IMR-90 (cell line): ENCODE measurements around the gene DBH. TPM values are rescaled to one million over a fixed set of nuclear protein-coding genes. Genes with fewer than 3 reads are reported as not detected.
A peak's percentile ranks its signal among the peaks of the same experiment; 100 is the strongest.

Experiments
- ATAC-seq: fragments of 200-7000 bp; cut with Tn5 transposase; 2 replicates; pipeline ENCODE4 v1.9.1; 2020; ENCODE audit warnings: low read depth, mild to moderate bottlenecking, moderate library complexity
- BruUV-seq: library from RNA; stranded (reverse); fragments of 400-500 nt; replicated peaks from 2 replicates; lab custom pipeline; 2021; lab: Mats Ljungman, UMichigan
- CTCF ChIA-PET: fragments of 300-600 bp; formaldehyde crosslinking; extraction: SDS; loops from one replicate; lab custom pipeline; 2021; ENCODE audit warnings: antibody characterized with exemption; lab: Yijun Ruan, JAX
- POLR2A ChIA-PET: fragments of 300-600 bp; sonication (Branson Sonifier 250); formaldehyde crosslinking; loops from one replicate; lab custom pipeline; 2022; ENCODE audit warnings: antibody characterized with exemption; ENCODE audit not compliant: unreplicated experiment; lab: Charles Lee
- DNase-seq: peaks from one replicate; pipeline ENCODE4 v3.0.0; 2013
- H2AFZ ChIP-seq: replicated peaks from 2 replicates; pipeline ENCODE3; 2013; ENCODE audit warnings: low read length, mild to moderate bottlenecking; ENCODE audit not compliant: poor library complexity
- H2AK5ac ChIP-seq: 2 replicates; pipeline ENCODE4 v1.6.1; 2013; ENCODE audit warnings: low read depth, low read length, inconsistent platforms
- H2AK9ac ChIP-seq: replicated peaks from 2 replicates; pipeline ENCODE3; 2013; ENCODE audit warnings: mild to moderate bottlenecking, low read depth, low read length, moderate library complexity; ENCODE audit not compliant: poor library complexity
- H2BK120ac ChIP-seq: 2 replicates; pipeline ENCODE4 v1.6.1; 2013; ENCODE audit warnings: low read depth, low read length, inconsistent platforms
- H2BK15ac ChIP-seq: 3 replicates; pipeline ENCODE4 v1.6.1; 2013; ENCODE audit warnings: low read depth, low read length, inconsistent platforms
- H2BK20ac ChIP-seq: 2 replicates; pipeline ENCODE4 v1.6.1; 2013; ENCODE audit warnings: low read depth, mild to moderate bottlenecking, inconsistent platforms, low read length, moderate library complexity
- H2BK5ac ChIP-seq: 2 replicates; pipeline ENCODE4 v1.6.1; 2013; ENCODE audit warnings: mild to moderate bottlenecking, low read depth, low read length, inconsistent platforms; ENCODE audit not compliant: poor library complexity, severe bottlenecking
- H3K14ac ChIP-seq: replicated peaks from 2 replicates; pipeline ENCODE4 v1.6.1; 2013; ENCODE audit warnings: low read depth, low read length, inconsistent platforms
- H3K18ac ChIP-seq: 2 replicates; pipeline ENCODE4 v1.6.1; 2013; ENCODE audit warnings: low read depth, low read length, control low read depth
- H3K23ac ChIP-seq: 2 replicates; pipeline ENCODE4 v1.6.1; 2013; ENCODE audit warnings: low read depth, low read length, inconsistent platforms
- H3K27ac ChIP-seq: 2 replicates; pipeline ENCODE4 v1.5.1; 2013; ENCODE audit warnings: mild to moderate bottlenecking, control low read depth, low read length; ENCODE audit not compliant: insufficient read depth
- H3K27me3 ChIP-seq: 2 replicates; pipeline ENCODE4 v1.6.1; 2013; ENCODE audit warnings: low read length; ENCODE audit not compliant: control insufficient read depth, insufficient read depth
- H3K36me3 ChIP-seq: 2 replicates; pipeline ENCODE4 v1.6.1; 2013; ENCODE audit warnings: low read length, mixed read lengths; ENCODE audit not compliant: control insufficient read depth, insufficient read depth
- H3K4ac ChIP-seq: 2 replicates; pipeline ENCODE4 v1.6.1; 2013; ENCODE audit warnings: low read depth, low read length, inconsistent platforms
- H3K4me1 ChIP-seq: 2 replicates; pipeline ENCODE4 v1.6.1; 2013; ENCODE audit warnings: low read length, mixed read lengths; ENCODE audit not compliant: control insufficient read depth, insufficient read depth
- H3K4me2 ChIP-seq: 2 replicates; pipeline ENCODE4 v1.6.1; 2013; ENCODE audit warnings: low read depth, mild to moderate bottlenecking, control low read depth, low read length, moderate library complexity
- H3K4me3 ChIP-seq: 2 replicates; pipeline ENCODE4 v1.5.1; 2013; ENCODE audit warnings: low read depth, mild to moderate bottlenecking, control low read depth, low read length, moderate library complexity; ENCODE audit not compliant: insufficient read depth
- H3K56ac ChIP-seq: 2 replicates; pipeline ENCODE4 v1.6.1; 2013; ENCODE audit warnings: low read length, inconsistent platforms; ENCODE audit not compliant: insufficient read depth; ENCODE audit errors: extremely low read depth
- H3K79me1 ChIP-seq, 2 experiments: 2 replicates each; pipeline ENCODE4 v1.6.1; 2013; ENCODE audit warnings: low read length in 2 of 2, inconsistent platforms in 1 of 2, low read depth in 1 of 2
- H3K9ac ChIP-seq: 2 replicates; pipeline ENCODE4 v1.6.1; 2013; ENCODE audit warnings: low read depth, low read length, control low read depth
- H3K9me1 ChIP-seq: 2 replicates; pipeline ENCODE4 v1.6.1; 2013; ENCODE audit warnings: low read length, inconsistent platforms; ENCODE audit not compliant: insufficient read depth
- H3K9me3 ChIP-seq: 2 replicates; pipeline ENCODE4 v1.6.1; 2013; ENCODE audit warnings: low read length; ENCODE audit not compliant: control insufficient read depth, insufficient read depth
- H4K20me1 ChIP-seq: 2 replicates; pipeline ENCODE4 v1.6.1; 2013; ENCODE audit warnings: low read length, inconsistent platforms; ENCODE audit not compliant: insufficient read depth
- H4K5ac ChIP-seq: 2 replicates; pipeline ENCODE4 v1.6.1; 2013; ENCODE audit warnings: mild to moderate bottlenecking, low read depth, low read length, control low read depth
- H4K8ac ChIP-seq, 2 experiments: 2 replicates each; pipeline ENCODE4 v1.6.1; 2013; ENCODE audit warnings: low read depth in 2 of 2, low read length in 2 of 2, control low read depth in 1 of 2, inconsistent platforms in 1 of 2
- H4K91ac ChIP-seq: 2 replicates; pipeline ENCODE4 v1.6.1; 2013; ENCODE audit warnings: low read depth, low read length, inconsistent platforms; ENCODE audit not compliant: insufficient read depth
- BHLHE40 ChIP-seq: fragments of 150-350 bp; IDR thresholded peaks from 2 replicates; pipeline ENCODE4 v1.6.1; 2016; ENCODE audit warnings: mild to moderate bottlenecking, low read depth, low read length
- CEBPB ChIP-seq: IDR thresholded peaks from 2 replicates; pipeline ENCODE4 v1.6.1; 2012; ENCODE audit warnings: low read depth, low read length, improper control_type of control experiment
- CHD1 ChIP-seq: IDR thresholded peaks from 2 replicates; pipeline ENCODE4 v1.6.1; 2012; ENCODE audit warnings: low read depth, low read length, improper control_type of control experiment
- ELK1 ChIP-seq: fragments of 150-350 bp; IDR thresholded peaks from 2 replicates; pipeline ENCODE4 v1.6.1; 2016; ENCODE audit warnings: low read depth, mild to moderate bottlenecking, low read length, moderate library complexity, borderline replicate concordance
- MXI1 ChIP-seq: IDR thresholded peaks from 2 replicates; pipeline ENCODE4 v1.6.1; 2012; ENCODE audit warnings: low read depth, mild to moderate bottlenecking, low read length, moderate library complexity, borderline replicate concordance
- RCOR1 ChIP-seq: IDR thresholded peaks from 2 replicates; pipeline ENCODE4 v1.6.1; 2012; ENCODE audit warnings: mild to moderate bottlenecking, low read length, improper control_type of control experiment; ENCODE audit not compliant: insufficient replicate concordance
- RFX5 ChIP-seq: IDR thresholded peaks from 2 replicates; pipeline ENCODE4 v1.8.0; 2012; ENCODE audit warnings: low read depth, mild to moderate bottlenecking, low read length, moderate library complexity
- SMC3 ChIP-seq: fragments of 150-350 bp; IDR thresholded peaks from 2 replicates; pipeline ENCODE4 v1.6.1; 2016; ENCODE audit warnings: low read depth, mild to moderate bottlenecking, antibody characterized with exemption, low read length, moderate library complexity
- WGBS, 2 experiments: methylation state at CpG; one replicate each; pipeline versions ENCODE4 v1.1.5 to v1.1.7; 2013; ENCODE audit warnings: missing lambda C conversion rate in 2 of 2; ENCODE audit not compliant: insufficient read length in 1 of 2; ENCODE audit errors: extremely low coverage in 2 of 2; 5-methylcytosine and 5-hydroxymethylcytosine counted together
- dilution Hi-C: fragments of 300-500 bp; cut with HindIII; formaldehyde crosslinking; loops from one replicate; pipeline ENCODE4 v1.14.3; 2018; ENCODE audit warnings: low sequenced_read_pairs; ENCODE audit not compliant: unreplicated experiment
- in situ Hi-C: fragments of 300-500 bp; cut with MboI; formaldehyde crosslinking; loops from 3 replicates; pipeline ENCODE4 v1.14.3; 2019; ENCODE audit warnings: low sequenced_read_pairs, inconsistent platforms, mixed read lengths
- intact Hi-C: fragments of 100-400 bp; cut with micrococcal nuclease; formaldehyde crosslinking; loops from 2 replicates; pipeline ENCODE4 v1.10.0; 2022
- polyA plus RNA-seq, 3 experiments: library from polyadenylated mRNA; depleted of rRNA; stranded (reverse); fragments of >200 nt; gene quantifications; 2 replicates each; pipeline ENCODE4 v1.2.3, GENCODE V29; 2012; ENCODE audit warnings: low replicate concordance in 1 of 3
- total RNA-seq: library from RNA; depleted of rRNA; stranded (reverse); fragments of >200 nt; gene quantifications from 2 replicates; pipeline ENCODE4 v1.2.3, GENCODE V29; 2012

Gene DBH
- total and polyA plus RNA-seq, 2 of the 4 experiments (the other 2 are of a cell fraction), result not detected

GRCh38 chr9:133707065-133707762 lies 71.1 kb downstream of the DBH start:
- no peak overlapping the region; the same call in 1 of the 2 replicates for H3K14ac ChIP-seq
- no peak overlapping the region for H3K9ac ChIP-seq
- no peak overlapping the region for H3K23ac ChIP-seq
- no peaks in the 10 kb centered on the region for H3K36me3 ChIP-seq
- H3K9me1 ChIP-seq, result peaks cover 6% of the 10 kb centered on the region
- peaks cover 0 to 7% of the 10 kb centered on the region in 2 experiments; a peak in 2 of 4 replicates for H3K79me1 ChIP-seq
- H3K56ac ChIP-seq, result no peak overlapping the region
- DNase-seq (peak; percentile 75), ATAC-seq (peak; percentile 60)
- in situ Hi-C loops, result no loop called here
- dilution Hi-C loops, result no loop called here
- H4K20me1 ChIP-seq, result no peaks in the 10 kb centered on the region
- intact Hi-C loops, result no loop called here
- peak overlapping the region; percentile 63 for H2BK5ac ChIP-seq
- H3K27me3 ChIP-seq, result no peaks in the 10 kb centered on the region; the same call in 1 of the 2 replicates
- H4K91ac ChIP-seq, result no peak overlapping the region; the same call in 1 of the 2 replicates
- peak overlapping the region; percentile 16; the same call in 1 of the 2 replicates for H3K4me2 ChIP-seq
- no TSS peak for BruUV-seq
- POLR2A ChIA-PET, result no interaction called here
- H2AK9ac ChIP-seq, result peak overlapping the region; percentile 46
- peak overlapping the region; percentile 70 for H2BK120ac ChIP-seq
- peak overlapping the region; percentile 73 for H3K4ac ChIP-seq
- peak; percentile 85 for TF ChIP-seq CEBPB
- TF ChIP-seq RCOR1, result no peak
- TF ChIP-seq ELK1, result no peak
- no peak for TF ChIP-seq CHD1
- TF ChIP-seq MXI1, result no peak
- TF ChIP-seq RFX5, result no peak
- no peak for TF ChIP-seq SMC3
- TF ChIP-seq BHLHE40, result no peak
- 0 out of 4 replicates have a peak overlapping the region, but pooled peaks have one; percentile 4 to 35 for H4K8ac ChIP-seq
- 42% methylated on average over 10 of the region's 17 CpGs; no CpG with 5 or more reads in 1 of the 2 experiments for WGBS, 2 experiments
- H3K27ac ChIP-seq, result peak overlapping the region; percentile 23; the same call in 1 of the 2 replicates
- H2BK15ac ChIP-seq, result no peak overlapping the region
- no peaks in the 10 kb centered on the region for H3K9me3 ChIP-seq
- H2BK20ac ChIP-seq, result peak overlapping the region; percentile 3; the same call in 1 of the 2 replicates
- no peak overlapping the region for H3K4me3 ChIP-seq
- H3K18ac ChIP-seq, result no peak overlapping the region
- CTCF ChIA-PET, result no interaction called here
- peak overlapping the region; percentile 59; the same call in 1 of the 2 replicates for H2AK5ac ChIP-seq
- no peak overlapping the region for H4K5ac ChIP-seq
- no peak overlapping the region for H2AFZ ChIP-seq
- H3K4me1 ChIP-seq, result peaks cover 27% of the 10 kb centered on the region
